Heart left ventricle (tissue), 16 donors: Measurements from ENCODE around the gene ZBTB26. TPM values are rescaled to one million over a fixed set of nuclear protein-coding genes. Genes with fewer than 3 reads are reported as not detected.
"Not testable (repeated sequence)": the region's sequence is repeated elsewhere in the genome, so short reads cannot be mapped to it uniquely, and the experiment has no call there.

Source experiments
- ATAC-seq, 4 donors: fragments of 200-7000 bp; cut with Tn5 transposase; one replicate each; pipeline ENCODE4 v1.9.1; 2020 to 2022; ENCODE audit warnings: moderate library complexity in 4 of 4, mild to moderate bottlenecking in 3 of 4, moderate number of reproducible peaks in 1 of 4
- DNase-seq, 5 donors: peaks; one replicate each; pipeline ENCODE4 v3.0.0-alpha.2; 2020
- H3K27ac ChIP-seq, 12 donors: fragments of 200-600 bp; sonication (generic) in 4 of 12; one replicate each; pipeline versions ENCODE4 v1.5.0 to v1.8.0; 2016 to 2022; ENCODE audit warnings: mild to moderate bottlenecking in 2 of 12
- H3K27me3 ChIP-seq, 9 donors: fragments of 200-600 bp; sonication (generic) in 2 of 9; one replicate each; pipeline versions ENCODE4 v1.5.1 to v1.8.0; 2016 to 2022; ENCODE audit warnings: mild to moderate bottlenecking in 3 of 9
- H3K36me3 ChIP-seq, 9 donors: fragments of 200-600 bp; sonication (generic) in 2 of 9; one replicate each; pipeline versions ENCODE4 v1.5.0 to v1.8.0; 2018 to 2022; ENCODE audit warnings: mild to moderate bottlenecking in 2 of 9
- H3K4me1 ChIP-seq, 12 donors: fragments of 200-600 bp; sonication (generic) in 4 of 12; one replicate each; pipeline versions ENCODE4 v1.5.0 to v1.8.0; 2016 to 2022; ENCODE audit warnings: mild to moderate bottlenecking in 3 of 12
- H3K4me3 ChIP-seq, 12 donors: fragments of 200-600 bp; sonication (generic) in 4 of 12; one replicate each; pipeline versions ENCODE4 v1.5.0 to v1.8.0; 2017 to 2022; ENCODE audit warnings: mild to moderate bottlenecking in 9 of 12, moderate library complexity in 4 of 12
- H3K9me3 ChIP-seq, 12 donors: fragments of 200-600 bp; sonication (generic) in 4 of 12; one replicate each; pipeline versions ENCODE4 v1.5.0 to v1.8.0; 2016 to 2022; ENCODE audit warnings: mild to moderate bottlenecking in 1 of 12
- CTCF ChIP-seq, 12 donors: fragments of 200-600 bp; sonication (generic) in 4 of 12; IDR thresholded peaks; one replicate each; pipeline versions ENCODE4 v1.5.0 to v1.8.0; 2018 to 2022; ENCODE audit warnings: antibody characterized with exemption in 12 of 12, mild to moderate bottlenecking in 5 of 12
- POLR2A ChIP-seq, 2 donors: fragments of 450-650 bp; IDR thresholded peaks; one replicate each; pipeline ENCODE4 v1.6.1; 2017; ENCODE audit warnings: antibody characterized with exemption in 2 of 2, mild to moderate bottlenecking in 2 of 2, moderate library complexity in 2 of 2
- WGBS, 4 donors: extraction: QIAGEN DNeasy Blood & Tissue Kit in 2 of 4; methylation state at CpG; one replicate each; pipeline versions ENCODE4 v1.1.5 to v1.1.7; 2013 to 2018; 5-methylcytosine and 5-hydroxymethylcytosine counted together
- intact Hi-C, 10 donors: fragments of 100-400 bp; cut with DNase I; formaldehyde crosslinking; loops; one replicate each; pipeline versions ENCODE4 v1.11.1 to v1.14.2; 2022
- polyA plus RNA-seq, 2 donors: library from polyadenylated mRNA; stranded (reverse); fragments of 200-250 nt; gene quantifications; one replicate each; pipeline ENCODE4 v1.2.3, GENCODE V29; 2013
- total RNA-seq, 9 donors: library from RNA; depleted of rRNA in 2 of 9; stranded (reverse); fragments of >200 nt in 2 of 9; fragmentation: NEBNext Ultra II Directional in 3 of 9; extraction: Animal tissue kit (Norgen Biotek cat#: 25700) in 3 of 9; gene quantifications; one replicate each; pipeline versions ENCODE4 v1.1.0 to v1.2.4, GENCODE V29; 2016 to 2023
- donor health status: ischemic (EF 13 %, LVEDD 7.1; RV severe dilation, severe dysfunction).
- donor health status: healthy with polysubstance abuse.
- donor health status: DM: no; HTN: yes; CAD: no.
- donor health status: DM: no; HTN: no; CAD: no.
- donor health status: ischemic (EF 25% LVEDD 6.9; RV normal size, moderate dysfunction).
- donor health status: ischemic (EF 25% LVEDD 5.7; RV mildly dilated, moderate dysfunction).
- donor health status: healthy.
- donor health status: DM: yes; HTN: yes; CAD: no.
- donor health status: ischemic (EF 35%, LVEDD 5.7; RV mildly dilated, moderate dysfunction).
- donor health status: nonischemic (EF 11% LVEDD 7.7; RV severe dilation, severe dysfunction).
- donor health status: DM: yes; HTN: yes; CAD: no.
- donor health status: PGD.
- donor health status: ischemic (EF 29% LVEDD 5.4; RV normal size, mild dysfunction).
- donor health status: nonischemic (EF 23%, LVEDD 6.1; RV moderate dilation, normal function).

ZBTB26 gene
- total and polyA plus RNA-seq, 11 donors: 1.3 to 6.1 (median 3.3) TPM

- H3K4me1 ChIP-seq: no peaks in the 10 kb centered on the region
- intact Hi-C loops: loop anchor here in 1 of 10 donors (10.0 kb wide), 1 partner anchor 96 kb away; no protein-coding TSS in a partner anchor
- 61 to 93% (median 72%) methylated on average over 3 of the region's 3 CpGs for WGBS, 4 donors
- ATAC-seq (no peak), DNase-seq (no peak)
- H3K36me3 ChIP-seq: peaks cover 0 to 100% (median 90%) of the 10 kb centered on the region in 9 donors
- no peaks in the 10 kb centered on the region for H3K27me3 ChIP-seq
- no peaks in the 10 kb centered on the region for H3K9me3 ChIP-seq
- H3K27ac ChIP-seq: no peak overlapping the region
- no peak overlapping the region for H3K4me3 ChIP-seq
- TF ChIP-seq CTCF (IDR thresholded peaks at IDR 0.05) (no peak), POLR2A (IDR thresholded peaks at IDR 0.05) (no peak)
Measured at GRCh38 chr9:122888480-122888879, 42.8 kb downstream of the ZBTB26 start.

- TF ChIP-seq CTCF (IDR thresholded peaks at IDR 0.05) (no peak), POLR2A (IDR thresholded peaks at IDR 0.05) (no peak)
- no peaks in the 10 kb centered on the region for H3K27me3 ChIP-seq
- 92 to 100% (median 96%) methylated on average over 2 of the region's 2 CpGs for WGBS, 4 donors
- H3K4me3 ChIP-seq: no peak overlapping the region
- H3K36me3 ChIP-seq: peaks cover 0 to 100% (median 90%) of the 10 kb centered on the region in 9 donors
- no peak for DNase-seq
- H3K9me3 ChIP-seq: no peaks in the 10 kb centered on the region
- no peaks in the 10 kb centered on the region for H3K4me1 ChIP-seq
- no peak overlapping the region for H3K27ac ChIP-seq
- intact Hi-C loops: loop anchor here in 1 of 10 donors (10.0 kb wide), 1 partner anchor 102 kb away; no protein-coding TSS in a partner anchor
- no peak for ATAC-seq
Measured at GRCh38 chr9:122883125-122883524, 48.2 kb downstream of the ZBTB26 start.

GRCh38 chr9:122879443-122879842 lies 51.9 kb downstream of the ZBTB26 start:
- DNase-seq (no peak), ATAC-seq (no peak)
- Histone ChIP-seq H3K27me3 (no peaks in the 10 kb centered on the region), H3K9me3 (no peaks in the 10 kb centered on the region), H3K4me3 (no peak overlapping the region), H3K36me3 (peaks cover 0 to 100% (median 96%) of the 10 kb centered on the region in 9 donors), H3K4me1 (no peaks in the 10 kb centered on the region), H3K27ac (no peak overlapping the region)
- TF ChIP-seq POLR2A (IDR thresholded peaks at IDR 0.05) (no peak), CTCF (IDR thresholded peaks at IDR 0.05) (no peak)
- 77 to 84% (median 79%) methylated on average over 2 of the region's 2 CpGs for WGBS, 4 donors
- intact Hi-C loops: no loop called here

GRCh38 chr9:122875523-122875922 lies 55.8 kb downstream of the ZBTB26 start:
- DNase-seq (no peak), ATAC-seq (no peak)
- Histone ChIP-seq H3K27ac (no peak overlapping the region), H3K9me3 (no peaks in the 10 kb centered on the region), H3K4me1 (no peaks in the 10 kb centered on the region), H3K36me3 (peaks cover 0 to 100% (median 97%) of the 10 kb centered on the region in 9 donors), H3K27me3 (no peaks in the 10 kb centered on the region), H3K4me3 (no peak overlapping the region)
- intact Hi-C loops: no loop called here
- TF ChIP-seq POLR2A (IDR thresholded peaks at IDR 0.05): no peak
- TF ChIP-seq CTCF (IDR thresholded peaks at IDR 0.05): no peak
- WGBS, 4 donors: 87 to 89% (median 89%) methylated on average over 1 of the region's 1 CpG

- intact Hi-C loops, H3K4me1 ChIP-seq, H3K27me3 ChIP-seq, ATAC-seq, H3K9me3 ChIP-seq, DNase-seq, H3K4me3 ChIP-seq, H3K27ac ChIP-seq: not testable (repeated sequence)
- WGBS, 4 donors: 93 to 97% methylated on average over 9 to 11 of the region's 27 CpGs; no CpG with 5 or more reads in 2 of the 4 donors
- peaks cover 0 to 67% (median 53%) of the 10 kb centered on the region in 9 donors for H3K36me3 ChIP-seq
Measured at GRCh38 chr9:122867276-122867675, 64.0 kb downstream of the ZBTB26 start.
